ENCODE measurements around the gene IZUMO2. TPM values are rescaled to one million over a fixed set of nuclear protein-coding genes. Genes with fewer than 3 reads are reported as not detected.

The IZUMO2 gene
- polyA plus RNA-seq, 1 donor from 2014 or later = not detected

- Histone ChIP-seq H3K79me2 (replicated peaks; ENCODE audit: insufficient read depth, low read length) (no peaks in the 10 kb centered on the region), H3K4me3 (ENCODE audit: low read length) (peak overlapping the region; percentile 56), H3F3A (ENCODE audit: insufficient read depth, low read length, poor library complexity, severe bottlenecking) (no peaks in the 10 kb centered on the region), H3K27me3 (ENCODE audit: insufficient read depth, low read depth, low read length) (peaks cover 24% of the 10 kb centered on the region), H3K9me3 (ENCODE audit: low read length) (no peaks in the 10 kb centered on the region), H3K9ac (ENCODE audit: low read length) (no peak overlapping the region), H3K4me2 (ENCODE audit: low read length) (no peak overlapping the region), H3K36me3 (ENCODE audit: insufficient read depth, low read length) (no peaks in the 10 kb centered on the region), H2AFZ (ENCODE audit: low read depth, low read length) (no peak overlapping the region), H4K20me1 (ENCODE audit: insufficient read depth) (no peaks in the 10 kb centered on the region), H3K27ac (ENCODE audit: low read length) (no peak overlapping the region), H3K9me2 (ENCODE audit: insufficient read depth, low read length) (no peaks in the 10 kb centered on the region)
- no peak for TF ChIP-seq POLR2AphosphoS5 (IDR thresholded peaks at IDR 0.05)
- no peak for TF ChIP-seq CTCF (IDR thresholded peaks at IDR 0.05; ENCODE audit: poor library complexity, severe bottlenecking)
- no peak for TF ChIP-seq TAF1 (IDR thresholded peaks at IDR 0.05; ENCODE audit: low read depth)
- TF ChIP-seq REST (IDR thresholded peaks at IDR 0.05; ENCODE audit: borderline replicate concordance) = no peak
- TF ChIP-seq MXI1 (conservative IDR thresholded peaks at IDR 0.05; ENCODE audit: poor library complexity, severe bottlenecking) = no peak
- TF ChIP-seq EZH2 (IDR thresholded peaks at IDR 0.05; ENCODE audit: borderline replicate concordance, insufficient read depth, low read length, poor library complexity, severe bottlenecking) = no peak
- no peak for TF ChIP-seq RAD21 (conservative IDR thresholded peaks at IDR 0.05)
- TF ChIP-seq SMC3 (conservative IDR thresholded peaks at IDR 0.05; ENCODE audit: poor library complexity) = no peak
- no peak for TF ChIP-seq EP300 (conservative IDR thresholded peaks at IDR 0.05; ENCODE audit: poor library complexity, severe bottlenecking)
These were observed 42.0 kb upstream of the IZUMO2 start for GRCh38 chr19:50204811-50205675.

GRCh38 chr19:50204081-50204428, 41.0 kb upstream of the IZUMO2 start:
- Histone ChIP-seq H3K36me3 (ENCODE audit: insufficient read depth, low read length) (no peaks in the 10 kb centered on the region), H3F3A (ENCODE audit: insufficient read depth, low read length, poor library complexity, severe bottlenecking) (no peaks in the 10 kb centered on the region), H3K27ac (ENCODE audit: low read length) (no peak overlapping the region), H3K4me2 (ENCODE audit: low read length) (no peak overlapping the region), H2AFZ (ENCODE audit: low read depth, low read length) (no peak overlapping the region), H3K4me3 (ENCODE audit: low read length) (peak overlapping the region; percentile 72), H3K9me3 (ENCODE audit: low read length) (no peaks in the 10 kb centered on the region), H4K20me1 (ENCODE audit: insufficient read depth) (no peaks in the 10 kb centered on the region), H3K27me3 (ENCODE audit: insufficient read depth, low read depth, low read length) (peaks cover 24% of the 10 kb centered on the region), H3K9ac (ENCODE audit: low read length) (no peak overlapping the region), H3K79me2 (replicated peaks; ENCODE audit: insufficient read depth, low read length) (no peaks in the 10 kb centered on the region), H3K9me2 (ENCODE audit: insufficient read depth, low read length) (no peaks in the 10 kb centered on the region)
- TF ChIP-seq SMC3 (conservative IDR thresholded peaks at IDR 0.05; ENCODE audit: poor library complexity) (no peak), POLR2AphosphoS5 (IDR thresholded peaks at IDR 0.05) (no peak), MXI1 (conservative IDR thresholded peaks at IDR 0.05; ENCODE audit: poor library complexity, severe bottlenecking) (no peak), RAD21 (conservative IDR thresholded peaks at IDR 0.05) (no peak), EP300 (conservative IDR thresholded peaks at IDR 0.05; ENCODE audit: poor library complexity, severe bottlenecking) (no peak)

All from neural cell (in vitro differentiated cells).